Measurements from ENCODE around the gene SEC14L1.

SEC14L1 gene

GRCh38 chr17:77193653-77194052 is 52.9 kb downstream of the SEC14L1 start:
- no peak for DNase-seq (ENCODE audit: low spot score)

GRCh38 chr17:77194179-77194578 is 53.4 kb downstream of the SEC14L1 start:
- no peak for DNase-seq (ENCODE audit: low spot score)

GRCh38 chr17:77196251-77196650 is 55.5 kb downstream of the SEC14L1 start:
- DNase-seq (ENCODE audit: low spot score) = no peak

GRCh38 chr17:77197115-77197514 is 56.3 kb downstream of the SEC14L1 start:
- DNase-seq (ENCODE audit: low spot score) = no peak

GRCh38 chr17:77200711-77201110 is 59.9 kb downstream of the SEC14L1 start:
- DNase-seq (ENCODE audit: low spot score) = no peak

GRCh38 chr17:77203436-77203835 is 62.7 kb downstream of the SEC14L1 start:
- DNase-seq (ENCODE audit: low spot score) = no peak

GRCh38 chr17:77203846-77204245 is 63.1 kb downstream of the SEC14L1 start:
- DNase-seq (ENCODE audit: low spot score) = no peak

GRCh38 chr17:77204536-77204935 is 63.8 kb downstream of the SEC14L1 start:
- no peak for DNase-seq (ENCODE audit: low spot score)

GRCh38 chr17:77205396-77206125 is 64.8 kb downstream of the SEC14L1 start:
- no peak for DNase-seq (ENCODE audit: low spot score)

GRCh38 chr17:77206158-77206956 is 65.6 kb downstream of the SEC14L1 start:
- no peak for DNase-seq (ENCODE audit: low spot score)

GRCh38 chr17:77207689-77208216 is 67.0 kb downstream of the SEC14L1 start:
- no peak for DNase-seq (ENCODE audit: low spot score)

- no peak for DNase-seq (ENCODE audit: low spot score)
Measured at GRCh38 chr17:77208217-77208808, 67.5 kb downstream of the SEC14L1 start.

GRCh38 chr17:77208856-77209255 is 68.1 kb downstream of the SEC14L1 start:
- DNase-seq (ENCODE audit: low spot score) = no peak

GRCh38 chr17:77209330-77209748 is 68.6 kb downstream of the SEC14L1 start:
- DNase-seq (ENCODE audit: low spot score) = no peak

GRCh38 chr17:77210331-77210730 is 69.6 kb downstream of the SEC14L1 start:
- DNase-seq (ENCODE audit: low spot score) = no peak

- DNase-seq (ENCODE audit: low spot score) = no peak
Measured at GRCh38 chr17:77210946-77211541, 70.3 kb downstream of the SEC14L1 start.

GRCh38 chr17:77211681-77212080 is 70.9 kb downstream of the SEC14L1 start:
- DNase-seq (ENCODE audit: low spot score) = no peak

GRCh38 chr17:77212081-77212832 is 71.5 kb downstream of the SEC14L1 start:
- DNase-seq (ENCODE audit: low spot score) = no peak

- DNase-seq (ENCODE audit: low spot score) = no peak
Measured at GRCh38 chr17:77212833-77213777, 72.3 kb downstream of the SEC14L1 start.

- no peak for DNase-seq (ENCODE audit: low spot score)
Measured at GRCh38 chr17:77213778-77214132, 73.0 kb downstream of the SEC14L1 start.

GRCh38 chr17:77214328-77214727 is 73.6 kb downstream of the SEC14L1 start:
- no peak for DNase-seq (ENCODE audit: low spot score)

Data from ecto neural progenitor cell (in vitro differentiated cells).